HepG2 (cell line): ENCODE results near the gene CDC42SE2. TPM values are rescaled to one million over a fixed set of nuclear protein-coding genes. Genes with fewer than 3 reads are reported as not detected.
A peak's percentile ranks its signal among the peaks of the same experiment; 100 is the strongest.

Source experiments
- ARNTL ChIP-seq: sonication (generic); formaldehyde crosslinking; IDR thresholded peaks from 2 replicates; pipeline ENCODE4 v1.4.0; 2020; ENCODE audit warnings: mild to moderate bottlenecking, missing genetic modification reagents
- ASH2L ChIP-seq: fragments of 300-600, 200-600 bp; sonication (generic); IDR thresholded peaks from 2 replicates; pipeline ENCODE4 v1.7.0; 2017; ENCODE audit warnings: low read depth, mild to moderate bottlenecking, moderate library complexity, mixed read lengths, low read length; ENCODE audit not compliant: insufficient read length
- CSRNP1 ChIP-seq: sonication (generic); formaldehyde crosslinking; IDR thresholded peaks from 2 replicates; pipeline ENCODE4 v1.8.1; 2023; ENCODE audit warnings: mild to moderate bottlenecking, missing genetic modification reagents
- GPBP1L1 ChIP-seq: sonication (generic); formaldehyde crosslinking; IDR thresholded peaks from 2 replicates; pipeline ENCODE4 v1.5.0; 2020; ENCODE audit warnings: mild to moderate bottlenecking, missing genetic modification reagents
- KAT7 ChIP-seq: IDR thresholded peaks from 2 replicates; pipeline ENCODE4 v1.6.1; 2018; ENCODE audit warnings: borderline replicate concordance, missing compliant biosample characterization
- KMT2B ChIP-seq: IDR thresholded peaks from 2 replicates; pipeline ENCODE4 v1.6.1; 2016; ENCODE audit warnings: missing genetic modification reagents, missing compliant biosample characterization
- MAFK ChIP-seq, 2 experiments: IDR thresholded peaks in 1 of 2; conservative IDR thresholded peaks in 1 of 2; 2 replicates each; pipeline ENCODE4 v1.6.1; 2011; ENCODE audit warnings: improper control_type of control experiment in 2 of 2, low read length in 2 of 2
- MED1 ChIP-seq: sonication (generic); formaldehyde crosslinking; IDR thresholded peaks from 2 replicates; pipeline ENCODE4 v1.4.0; 2020; ENCODE audit warnings: missing genetic modification reagents
- MIER2 ChIP-seq: IDR thresholded peaks from 2 replicates; pipeline ENCODE4 v1.6.1; 2016; ENCODE audit warnings: missing biosample characterization, missing genetic modification reagents
- MXD4 ChIP-seq: IDR thresholded peaks from 2 replicates; pipeline ENCODE4 v1.6.1; 2016; ENCODE audit warnings: mild to moderate bottlenecking, missing biosample characterization, missing genetic modification reagents
- ZFP82 ChIP-seq: sonication (generic); formaldehyde crosslinking; IDR thresholded peaks from 2 replicates; pipeline ENCODE4 v1.5.1; 2020; ENCODE audit warnings: mild to moderate bottlenecking, missing genetic modification reagents, borderline replicate concordance
- ZNF207 ChIP-seq: fragments of 450-650 bp; IDR thresholded peaks from 2 replicates; pipeline ENCODE4 v1.6.1; 2016; ENCODE audit warnings: antibody characterized with exemption, borderline replicate concordance
- ZNF34 ChIP-seq: sonication (generic); formaldehyde crosslinking; IDR thresholded peaks from 2 replicates; pipeline ENCODE4 v1.4.0; 2020; ENCODE audit warnings: mild to moderate bottlenecking, missing genetic modification reagents, borderline replicate concordance
- ZNF552 ChIP-seq: sonication (generic); formaldehyde crosslinking; IDR thresholded peaks from 2 replicates; pipeline ENCODE4 v1.9.0; 2022; ENCODE audit warnings: missing genetic modification reagents, mild to moderate bottlenecking, borderline replicate concordance
- ZNF556 ChIP-seq: sonication (generic); formaldehyde crosslinking; IDR thresholded peaks from 2 replicates; pipeline ENCODE4 v1.4.0; 2020; ENCODE audit warnings: mild to moderate bottlenecking, missing genetic modification reagents, borderline replicate concordance
- ZNF737 ChIP-seq: sonication (generic); formaldehyde crosslinking; IDR thresholded peaks from 2 replicates; pipeline ENCODE4 v1.5.0; 2020; ENCODE audit warnings: missing genetic modification reagents, mild to moderate bottlenecking, borderline replicate concordance
- ZNF740 ChIP-seq: sonication (generic); formaldehyde crosslinking; IDR thresholded peaks from 2 replicates; pipeline ENCODE4 v1.4.0; 2020; ENCODE audit warnings: missing genetic modification reagents
- ZNF747 ChIP-seq: sonication (generic); formaldehyde crosslinking; IDR thresholded peaks from 2 replicates; pipeline ENCODE4 v1.8.1; 2023; ENCODE audit warnings: missing genetic modification reagents, mild to moderate bottlenecking, borderline replicate concordance
- ZNF772 ChIP-seq: sonication (generic); formaldehyde crosslinking; IDR thresholded peaks from 2 replicates; pipeline ENCODE4 v1.5.0; 2020; ENCODE audit warnings: mild to moderate bottlenecking, missing genetic modification reagents
- ZNF800 ChIP-seq: sonication (generic); formaldehyde crosslinking; IDR thresholded peaks from 2 replicates; pipeline ENCODE4 v1.4.0; 2020; ENCODE audit warnings: missing genetic modification reagents
- ZNF879 ChIP-seq: sonication (generic); formaldehyde crosslinking; IDR thresholded peaks from 2 replicates; pipeline ENCODE4 v1.8.1; 2023; ENCODE audit warnings: missing genetic modification reagents
- ZSCAN29 ChIP-seq: sonication (generic); formaldehyde crosslinking; conservative IDR thresholded peaks from 2 replicates; pipeline ENCODE4 v1.4.0; 2020; ENCODE audit warnings: mild to moderate bottlenecking, missing genetic modification reagents
- ZSCAN5A ChIP-seq: sonication (generic); formaldehyde crosslinking; IDR thresholded peaks from 2 replicates; pipeline ENCODE4 v1.8.0; 2022; ENCODE audit warnings: mild to moderate bottlenecking, missing genetic modification reagents, borderline replicate concordance
- polyA plus RNA-seq, 8 experiments: library from polyadenylated mRNA; depleted of rRNA in 3 of 8; stranded (reverse) in 7 of 8; unstranded in 1 of 8; fragments of >200 nt; fragmentation: Illumina TruSeq in 4 of 8; extraction: Trizol in 4 of 8; gene quantifications; 2 replicates each; pipeline versions ENCODE4 v1.2.1 to v1.2.3, GENCODE V29; 2011 to 2016; ENCODE audit warnings: low read depth in 4 of 8, missing spikeins in 1 of 8, mixed read lengths in 1 of 8; ENCODE audit not compliant: insufficient read depth in 1 of 8
- total RNA-seq, 5 experiments: library from RNA; depleted of rRNA; stranded (reverse); fragments of >200 nt; fragmentation: Illumina TruSeq; extraction: Trizol; gene quantifications; 2 replicates each; pipeline ENCODE4 v1.2.3, GENCODE V29; 2016; ENCODE audit warnings: low read depth in 1 of 5

Gene CDC42SE2
- total and polyA plus RNA-seq, 2 of the 13 experiments (the other 11 are each of a cell fraction or from before 2014, with no cell fraction given) = 19.6 to 25.0 TPM

- TF ChIP-seq CSRNP1 (CRISPR knock-in tag) = no peak
- TF ChIP-seq ZSCAN5A = no peak
- no peak for TF ChIP-seq ZNF207
- TF ChIP-seq ZNF34 = no peak
- TF ChIP-seq ZNF740 (CRISPR knock-in tag) = 0 out of 2 replicates have a peak, but pooled peaks have one; percentile 0
- TF ChIP-seq ZNF800 (CRISPR knock-in tag) = peak; percentile 70; the same call in 1 of the 2 replicates
- no peak for TF ChIP-seq MAFK (conservative IDR thresholded peaks at IDR 0.05 in 1 of 2, IDR thresholded peaks at IDR 0.05 in 1 of 2; ENCODE audit: low read length in 2 of 2)
- TF ChIP-seq ZNF552 (CRISPR knock-in tag) = no peak
- peak; percentile 49; the same call in 1 of the 2 replicates for TF ChIP-seq MXD4 (CRISPR knock-in tag)
- no peak for TF ChIP-seq GPBP1L1 (CRISPR knock-in tag)
- TF ChIP-seq ASH2L = peak; percentile 77
- TF ChIP-seq ARNTL (CRISPR knock-in tag) = no peak
- TF ChIP-seq KAT7 (CRISPR knock-in tag) = no peak
- TF ChIP-seq MED1 (CRISPR knock-in tag) = peak; percentile 69
- no peak; the same call in 1 of the 2 replicates for TF ChIP-seq ZNF556 (CRISPR knock-in tag)
- no peak for TF ChIP-seq ZNF737 (CRISPR knock-in tag)
- peak; percentile 85; the same call in 1 of the 2 replicates for TF ChIP-seq ZFP82 (CRISPR knock-in tag)
- TF ChIP-seq ZSCAN29 (CRISPR knock-in tag) = no peak
- TF ChIP-seq MIER2 (CRISPR knock-in tag) = no peak
- peak; percentile 68; the same call in 1 of the 2 replicates for TF ChIP-seq ZNF747 (CRISPR knock-in tag)
- no peak for TF ChIP-seq ZNF772 (CRISPR knock-in tag)
- TF ChIP-seq ZNF879 = no peak
- TF ChIP-seq KMT2B (CRISPR knock-in tag) = peak; percentile 77; the same call in 1 of the 2 replicates
Measured at GRCh38 chr5:131263648-131264450, at the start of gene CDC42SE2 (continued).
